ENCODE measurements around the gene GRIK4.

Gene GRIK4

DNA sequence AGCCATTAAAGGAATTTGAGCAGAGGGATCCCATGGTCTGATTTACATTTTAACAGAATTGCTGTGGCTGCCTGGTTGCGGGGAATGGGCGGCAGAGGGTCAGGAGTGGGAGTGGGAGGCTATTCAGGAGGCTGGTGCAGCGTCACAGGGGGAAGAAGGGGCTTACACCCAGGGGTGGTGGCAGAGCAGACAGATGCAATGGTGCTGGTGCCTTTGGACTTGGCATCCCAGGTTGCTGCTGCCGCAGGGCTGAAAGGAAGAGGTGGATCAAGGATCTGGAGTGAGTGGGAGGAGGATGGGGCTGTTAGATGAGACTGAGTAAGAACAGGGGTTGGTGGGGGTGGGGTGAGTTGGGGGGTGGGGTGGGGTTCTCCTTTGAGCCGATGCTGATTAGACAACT, 38.5 kb downstream of the GRIK4 start:
- DNase-seq: no peak

- DNase-seq: no peak
These were observed 39.6 kb downstream of the GRIK4 start for GRCh38 chr11:120551191-120551590.

GRCh38 chr11:120554766-120555432, 43.4 kb downstream of the GRIK4 start:
- no peak for DNase-seq

DNA sequence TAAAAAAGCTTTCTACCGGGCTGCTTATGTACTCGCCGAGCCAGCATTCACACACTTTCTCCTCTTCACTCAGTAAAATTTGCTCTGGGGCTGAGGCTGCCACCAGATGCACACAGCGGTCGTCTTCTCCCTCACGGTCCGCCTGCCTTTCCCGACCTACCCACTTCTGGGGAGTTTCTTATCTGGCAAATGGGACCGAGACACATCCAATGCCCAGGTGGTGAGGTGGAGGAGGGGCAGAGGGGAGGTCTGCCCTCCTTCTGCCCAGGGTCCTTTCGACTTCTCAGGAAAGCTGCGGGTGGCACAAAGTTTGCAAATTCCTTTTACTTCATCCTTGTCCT, 43.9 kb downstream of the GRIK4 start:
- DNase-seq: no peak

DNA sequence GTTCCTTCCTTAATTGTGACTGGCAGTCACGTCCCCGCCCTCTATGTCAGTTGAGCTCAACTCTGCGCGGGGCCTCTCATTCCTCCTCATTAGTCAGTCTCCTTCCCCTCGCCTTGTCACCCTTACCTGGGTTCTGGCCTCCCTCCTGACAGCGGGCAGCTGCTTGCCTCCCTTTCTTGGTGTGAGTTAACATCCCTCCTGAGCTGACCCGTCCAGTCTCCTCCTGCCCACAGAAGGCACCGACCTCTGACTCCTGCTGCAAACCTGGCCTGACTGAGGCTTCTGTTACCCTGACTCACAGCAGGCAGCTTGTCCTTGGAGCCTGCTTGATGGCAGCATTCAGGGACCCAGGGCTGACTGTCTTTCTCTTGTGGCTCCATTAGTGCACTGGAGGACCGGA, 45.2 kb downstream of the GRIK4 start:
- no peak for DNase-seq

DNA sequence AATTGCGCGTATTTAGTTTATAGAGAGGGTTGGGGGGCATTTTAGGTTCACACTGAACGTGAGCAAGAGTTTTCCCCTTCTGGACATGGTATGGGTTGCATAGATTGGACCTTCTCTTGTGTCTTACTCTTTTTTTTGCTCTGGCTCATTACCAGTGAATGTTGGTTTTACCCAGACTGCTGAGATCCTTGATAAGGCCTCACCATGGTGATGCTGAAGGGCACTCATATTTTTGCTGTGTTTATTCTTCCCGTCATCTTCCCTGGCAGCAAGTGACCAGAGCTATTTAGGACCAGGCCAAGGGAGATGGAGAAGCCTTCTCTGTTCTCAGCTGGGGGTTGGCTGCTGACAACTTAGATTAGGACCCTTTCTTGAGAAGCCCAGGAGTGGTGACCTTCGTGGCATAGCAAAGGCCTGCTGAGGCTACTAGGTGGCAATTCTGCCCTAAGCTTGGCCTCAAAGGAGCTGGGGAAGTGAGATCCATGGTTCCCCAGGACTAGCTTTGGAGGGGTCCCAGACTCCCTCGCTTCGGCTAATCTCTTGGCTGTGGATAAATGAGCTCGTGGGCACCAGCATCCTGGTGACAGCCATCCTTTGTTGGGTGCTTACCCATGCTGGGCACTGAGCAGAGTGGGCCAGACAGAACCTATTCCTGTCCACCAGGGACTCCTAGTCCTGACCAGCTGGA, 47.3 kb downstream of the GRIK4 start:
- no peak for DNase-seq

DNA sequence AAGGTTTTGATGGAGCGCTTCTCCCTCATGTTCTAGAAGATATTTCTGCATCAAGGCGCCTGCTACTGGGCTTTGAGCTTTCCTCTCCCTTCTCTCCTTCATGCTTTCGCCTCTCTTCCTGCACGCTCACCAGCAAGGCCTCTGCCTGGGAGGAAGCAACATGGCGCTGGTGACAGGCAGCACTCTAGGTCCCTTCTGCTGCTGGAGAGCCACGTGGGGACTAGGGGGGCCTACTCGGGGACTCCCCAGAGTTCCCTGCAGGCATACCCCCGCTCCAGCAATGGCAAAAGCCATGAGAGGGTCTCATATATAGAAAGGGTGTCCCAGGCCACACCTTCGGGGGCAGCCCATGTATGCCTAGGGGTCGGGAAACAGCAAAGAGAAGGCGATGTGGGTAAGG, 49.7 kb downstream of the GRIK4 start:
- no peak for DNase-seq

DNA sequence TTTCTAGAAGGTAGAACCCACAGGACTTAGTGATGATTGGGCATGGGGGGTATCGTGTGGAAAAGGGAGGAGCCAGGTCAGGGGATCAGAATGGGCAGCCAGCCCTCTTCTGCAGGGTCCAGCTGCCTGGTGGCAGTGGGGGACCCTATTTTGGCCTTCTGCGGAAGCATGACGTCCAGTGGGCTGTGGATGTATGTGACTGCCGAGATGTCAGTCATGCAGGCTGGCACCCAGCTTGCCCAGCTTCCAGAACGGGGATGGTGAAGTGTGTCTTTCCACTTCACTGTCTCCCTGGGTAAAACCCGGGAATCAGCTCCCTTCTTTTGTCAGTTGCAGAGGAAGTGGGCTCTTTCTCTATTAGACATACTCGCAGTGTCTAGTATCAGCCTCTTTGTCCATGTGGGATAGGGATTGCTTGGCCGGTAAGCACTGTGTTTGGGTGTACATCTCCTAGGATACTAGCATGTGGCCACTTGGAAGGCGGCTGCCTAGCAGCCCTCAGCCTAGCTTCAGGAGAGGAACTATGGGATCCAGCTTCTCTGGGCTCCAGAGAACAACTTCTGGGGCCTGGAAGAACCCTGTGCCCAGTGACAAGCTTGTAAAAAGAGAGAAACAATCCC, 51.4 kb downstream of the GRIK4 start:
- no peak for DNase-seq

DNA sequence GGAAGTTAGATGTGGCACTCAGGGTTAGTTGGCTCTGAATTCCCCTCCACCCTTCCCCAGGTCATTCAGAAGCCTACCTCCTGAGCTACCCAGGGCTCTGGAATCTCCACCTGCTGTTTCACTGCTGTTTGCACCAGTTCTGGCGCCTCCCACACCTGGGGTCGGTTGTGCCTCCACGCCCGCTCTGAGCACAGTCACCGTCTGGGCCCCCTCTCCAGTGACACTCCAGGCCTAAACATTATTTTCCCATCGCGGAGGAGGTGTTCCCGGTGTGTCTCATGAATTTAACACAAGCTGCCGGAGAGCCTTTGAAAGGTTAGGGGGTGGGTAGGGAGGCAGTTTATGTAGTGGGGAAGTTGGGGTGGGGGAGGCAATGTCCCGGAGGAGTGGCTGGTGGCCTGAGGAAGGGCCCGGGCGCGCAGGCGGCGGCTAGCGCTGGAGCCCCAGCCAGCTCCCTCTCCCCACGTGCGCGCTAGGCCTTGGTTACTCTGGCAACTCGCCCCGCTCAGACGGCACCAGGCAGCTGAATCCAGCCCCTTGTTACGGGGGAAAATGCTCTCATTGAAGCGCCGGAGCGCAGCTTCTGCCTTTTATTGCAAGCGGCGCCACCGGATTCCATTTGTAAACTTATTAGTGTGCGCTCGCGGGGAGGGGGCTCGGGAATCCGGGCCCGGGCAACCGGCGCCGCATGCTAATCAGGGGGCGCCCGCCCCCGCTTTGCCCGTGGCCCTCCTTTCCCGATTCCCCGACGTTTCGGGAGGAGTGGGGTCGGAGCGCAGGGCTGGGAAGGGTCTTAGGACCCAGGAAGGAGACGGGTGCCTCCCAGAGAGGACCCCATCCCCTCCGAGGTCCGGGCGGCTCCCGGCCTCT, 52.4 kb downstream of the GRIK4 start:
- DNase-seq: peak; percentile 64

- DNase-seq: peak; percentile 16
These were observed 53.2 kb downstream of the GRIK4 start for GRCh38 chr11:120564573-120565311.

DNA sequence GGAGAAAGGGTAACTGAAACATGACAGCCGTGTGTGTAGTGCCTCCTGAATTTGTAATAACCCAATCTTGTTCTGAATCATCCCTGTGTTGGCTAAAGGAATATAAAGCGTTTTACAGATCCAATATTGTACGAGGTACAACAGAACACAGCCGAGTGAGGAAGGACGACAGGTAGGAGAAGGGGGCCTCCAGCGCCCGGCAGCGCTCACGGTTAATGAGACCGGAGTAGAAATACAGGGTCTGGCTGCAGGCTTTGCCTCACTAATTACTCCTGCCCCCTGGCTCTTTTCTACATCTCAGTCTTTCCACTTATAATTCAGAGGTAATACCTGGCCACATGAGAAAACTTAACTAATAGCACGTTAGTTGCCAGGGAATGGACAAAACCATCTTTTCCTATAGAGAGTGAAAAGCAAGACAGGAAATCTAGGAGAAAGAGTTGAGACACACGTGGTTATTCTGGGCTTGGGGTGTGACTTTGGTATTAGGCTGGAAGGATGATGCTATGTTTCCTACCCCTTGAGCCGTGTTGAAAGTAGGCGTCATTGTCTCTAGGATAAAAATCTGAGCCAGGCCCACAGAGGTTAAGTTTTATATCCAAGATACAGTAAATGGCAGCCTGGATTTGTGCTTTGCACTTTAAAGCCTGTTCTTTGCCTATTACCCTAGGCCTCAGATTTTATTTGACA, 54.1 kb downstream of the GRIK4 start:
- no peak for DNase-seq

DNA sequence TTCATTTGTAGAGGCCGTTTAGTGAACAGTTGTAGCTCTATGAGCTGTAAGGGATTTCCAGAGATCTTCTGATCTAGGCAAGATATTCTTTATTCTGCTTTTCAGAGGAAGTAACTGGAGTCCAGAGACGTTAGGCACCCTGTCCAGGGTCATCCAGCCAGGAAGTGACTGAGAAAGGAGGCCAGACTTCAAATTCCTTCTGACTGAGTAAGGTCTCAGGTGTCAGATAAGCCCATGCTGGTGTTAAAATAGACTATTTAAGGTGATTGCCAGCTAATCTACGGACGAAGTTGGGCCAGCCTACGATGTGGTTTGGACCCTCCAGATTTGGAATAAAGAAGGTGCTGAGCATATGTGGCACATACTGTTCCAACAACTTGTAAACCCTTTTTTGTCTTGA, 54.6 kb downstream of the GRIK4 start:
- DNase-seq: no peak

- DNase-seq: no peak
These were observed 57.2 kb downstream of the GRIK4 start for GRCh38 chr11:120568572-120569307.

GRCh38 chr11:120569861-120570260, 58.3 kb downstream of the GRIK4 start:
- no peak for DNase-seq

GRCh38 chr11:120571476-120571875, 59.9 kb downstream of the GRIK4 start:
- no peak for DNase-seq

DNA sequence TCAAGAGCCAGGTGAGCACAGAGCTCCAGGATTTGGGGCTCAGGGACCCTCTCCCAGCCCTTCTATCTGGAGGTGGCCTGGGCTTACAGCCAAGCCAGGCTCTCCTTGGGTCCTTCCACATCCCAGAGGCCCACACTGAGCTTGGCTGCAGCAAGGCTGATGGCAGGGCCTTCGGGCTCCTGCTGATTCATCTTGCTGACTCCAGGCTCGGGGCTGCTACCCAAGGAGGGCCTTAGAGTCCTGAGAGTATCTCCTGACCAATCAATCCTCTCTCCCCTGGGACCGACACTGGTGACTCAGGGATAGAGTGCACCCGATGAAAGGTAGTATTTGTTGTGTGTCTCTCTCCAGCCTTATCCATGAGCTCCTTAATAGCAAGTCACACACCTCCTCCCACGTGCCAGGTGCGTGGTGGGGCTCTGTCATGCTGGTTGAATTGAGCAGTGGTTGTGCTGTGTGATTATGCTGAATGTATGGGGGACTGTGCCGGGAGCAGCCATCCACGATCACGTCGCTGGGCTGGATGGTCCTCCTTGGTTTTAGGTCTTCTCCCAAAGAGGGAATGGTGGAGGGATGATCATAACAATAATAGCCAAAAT, 62.3 kb downstream of the GRIK4 start:
- no peak for DNase-seq

DNA sequence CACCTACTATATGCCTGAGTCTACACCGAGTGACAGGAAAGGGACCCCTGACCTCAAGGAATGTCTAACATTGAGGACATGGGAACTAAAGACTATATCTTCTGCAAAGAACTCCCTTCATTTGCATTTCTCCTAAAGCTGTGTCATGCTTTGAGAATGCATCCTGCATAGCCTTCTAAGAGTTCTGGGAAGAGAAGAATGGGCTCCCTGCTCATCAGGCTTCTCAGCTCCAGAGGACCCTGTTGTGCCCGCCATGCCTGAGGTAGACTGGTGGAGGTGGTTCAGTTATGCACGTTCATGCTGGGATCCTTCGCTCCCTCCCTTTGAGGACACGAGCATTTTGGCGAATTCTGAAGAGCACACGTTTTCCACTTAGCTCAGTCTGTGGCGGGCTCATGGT, 63.3 kb downstream of the GRIK4 start:
- DNase-seq: no peak

DNA sequence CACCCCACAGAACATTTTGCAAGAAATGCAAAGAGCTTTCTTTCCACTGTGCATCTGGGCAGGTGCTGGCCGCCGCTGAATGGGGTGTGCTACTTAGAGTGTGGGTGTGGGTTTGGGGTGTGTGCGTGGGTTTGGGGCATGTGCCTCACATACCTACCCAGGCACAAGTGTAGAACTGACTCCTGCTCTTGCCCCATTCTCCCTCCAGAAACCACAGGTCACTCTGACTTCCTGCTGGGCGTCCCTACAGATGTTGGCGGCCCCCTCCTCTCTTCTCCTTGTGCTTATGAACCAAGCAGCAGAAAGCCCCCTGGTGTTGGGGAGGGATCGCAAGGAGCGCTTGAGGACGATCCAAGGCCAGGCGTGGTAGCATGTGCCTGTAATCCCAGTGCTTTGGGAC, 63.9 kb downstream of the GRIK4 start:
- no peak for DNase-seq

- no peak for DNase-seq
These were observed 65.1 kb downstream of the GRIK4 start for GRCh38 chr11:120576606-120577005.

GRCh38 chr11:120577041-120577440, 65.5 kb downstream of the GRIK4 start:
- no peak for DNase-seq
